Fibroblast of lung (primary cell): ENCODE measurements around the gene FHL3. TPM values are rescaled to one million over a fixed set of nuclear protein-coding genes. Genes with fewer than 3 reads are reported as not detected.

Source experiments
- DNase-seq, 2 donors: peaks; one replicate each; pipeline versions ENCODE4 v3.0.0 to v3.0.0-alpha.2; 2010; ENCODE audit warnings: low read depth in 2 of 2
- H2AFZ ChIP-seq: 2 replicates; pipeline ENCODE4 v1.5.1; 2012; ENCODE audit warnings: low read length, control low read depth, inconsistent platforms
- H3K27ac ChIP-seq: 2 replicates; pipeline ENCODE4 v1.5.1; 2011; ENCODE audit warnings: low read length, control low read depth; ENCODE audit not compliant: insufficient read depth
- H3K27me3 ChIP-seq: 2 replicates; pipeline ENCODE4 v1.5.1; 2011; ENCODE audit warnings: mild to moderate bottlenecking, low read length; ENCODE audit not compliant: control insufficient read depth, insufficient read depth
- H3K36me3 ChIP-seq: 2 replicates; pipeline ENCODE4 v1.5.1; 2011; ENCODE audit warnings: low read length; ENCODE audit not compliant: control insufficient read depth, insufficient read depth
- H3K4me1 ChIP-seq: 2 replicates; pipeline ENCODE4 v1.5.1; 2011; ENCODE audit warnings: low read length; ENCODE audit not compliant: control insufficient read depth, insufficient read depth; ENCODE audit errors: extremely low read depth
- H3K4me2 ChIP-seq: 2 replicates; pipeline ENCODE4 v1.5.1; 2011; ENCODE audit warnings: low read length, control low read depth; ENCODE audit not compliant: insufficient read depth; ENCODE audit errors: extremely low read depth
- H3K4me3 ChIP-seq, 4 experiments: fragments of 200-600 bp in 1 of 4; sonication (generic) in 1 of 4; replicated peaks in 1 of 4; 2 replicates each; pipeline ENCODE4 v1.5.1; 2011 to 2016; ENCODE audit warnings: low read length in 4 of 4, low read depth in 3 of 4, mild to moderate bottlenecking in 3 of 4, control low read depth in 2 of 4, inconsistent platforms in 1 of 4, mixed read lengths in 1 of 4; ENCODE audit not compliant: insufficient read depth in 1 of 4; ENCODE audit errors: control extremely low read depth in 1 of 4
- H3K79me2 ChIP-seq: 2 replicates; pipeline ENCODE4 v1.5.1; 2012; ENCODE audit warnings: mild to moderate bottlenecking, low read length, inconsistent platforms; ENCODE audit not compliant: control insufficient read depth, insufficient read depth
- H3K9ac ChIP-seq: 2 replicates; pipeline ENCODE4 v1.5.1; 2011; ENCODE audit warnings: mild to moderate bottlenecking, low read length, control low read depth; ENCODE audit not compliant: insufficient read depth
- H3K9me3 ChIP-seq: 2 replicates; pipeline ENCODE4 v1.5.1; 2012; ENCODE audit warnings: low read depth, low read length; ENCODE audit not compliant: control insufficient read depth, insufficient read depth
- H4K20me1 ChIP-seq: 2 replicates; pipeline ENCODE4 v1.5.1; 2011; ENCODE audit warnings: low read length; ENCODE audit not compliant: control insufficient read depth, insufficient read depth; ENCODE audit errors: extremely low read depth
- EZH2 ChIP-seq: IDR thresholded peaks from 2 replicates; pipeline ENCODE4 v1.5.1; 2012; ENCODE audit warnings: low read length, control low read depth, mild to moderate bottlenecking; ENCODE audit errors: missing control alignments
- polyA plus RNA-seq, 2 donors: library from polyadenylated mRNA; depleted of rRNA in 1 of 2; stranded (reverse) in 1 of 2; unstranded in 1 of 2; fragments of >200 nt; gene quantifications; 2 replicates each; pipeline ENCODE4 v1.2.1, GENCODE V29; 2011 to 2012; ENCODE audit warnings: missing spikeins in 1 of 2
- total RNA-seq: library from RNA; depleted of rRNA; stranded (reverse); fragments of >200 nt; gene quantifications from 2 replicates; pipeline ENCODE4 v1.2.1, GENCODE V29; 2014
- TF ChIP-seq, protein P1 (sequence below), 2 donors: IDR thresholded peaks in 1 of 2; conservative IDR thresholded peaks in 1 of 2; 1 replicate in 1 of 2; 2 replicates in 1 of 2; pipeline ENCODE4 v1.5.1; 2011 to 2012; ENCODE audit warnings: low read length in 2 of 2, control low read depth in 1 of 2, inconsistent platforms in 1 of 2, low read depth in 1 of 2, mild to moderate bottlenecking in 1 of 2

FHL3 gene
- total and polyA plus RNA-seq, 2 donors (not counting 1 experiment from before 2014, with no cell fraction given): 13.9 to 25.0 TPM

DNA sequence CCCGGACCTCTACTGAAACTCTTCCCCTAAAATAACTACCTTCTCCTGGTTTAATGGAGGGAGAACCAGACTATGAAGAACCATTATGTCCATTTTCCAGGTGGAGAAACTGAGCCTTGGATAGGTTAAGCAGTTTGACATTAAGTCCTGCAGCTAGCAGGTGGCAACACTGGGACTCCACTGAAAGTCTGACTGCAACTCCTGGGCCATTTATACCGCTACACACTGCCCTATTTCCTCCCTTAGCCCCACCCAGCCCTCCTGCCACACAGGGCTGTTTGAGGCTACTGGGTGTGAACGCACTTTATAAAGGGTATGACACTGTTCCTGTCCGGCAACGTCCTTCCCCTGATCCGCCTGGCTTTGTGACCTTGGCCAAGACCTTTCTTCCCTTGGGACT, 58.0 kb downstream of the FHL3 start:
- peak overlapping the region; percentile 68 for H2AFZ ChIP-seq
- no peaks in the 10 kb centered on the region for H3K9me3 ChIP-seq
- peak overlapping the region in 2 of 4 experiments; percentile 76 to 88 for H3K4me3 ChIP-seq
- H3K4me1 ChIP-seq: peaks cover 14% of the 10 kb centered on the region
- H3K36me3 ChIP-seq: peaks cover 4% of the 10 kb centered on the region
- no peak for DNase-seq
- peak overlapping the region; percentile 99 for H3K27ac ChIP-seq
- no peak overlapping the region for H3K9ac ChIP-seq
- H4K20me1 ChIP-seq: no peaks in the 10 kb centered on the region
- peak overlapping the region; percentile 48 for H3K4me2 ChIP-seq
- TF ChIP-seq, protein P1, sequence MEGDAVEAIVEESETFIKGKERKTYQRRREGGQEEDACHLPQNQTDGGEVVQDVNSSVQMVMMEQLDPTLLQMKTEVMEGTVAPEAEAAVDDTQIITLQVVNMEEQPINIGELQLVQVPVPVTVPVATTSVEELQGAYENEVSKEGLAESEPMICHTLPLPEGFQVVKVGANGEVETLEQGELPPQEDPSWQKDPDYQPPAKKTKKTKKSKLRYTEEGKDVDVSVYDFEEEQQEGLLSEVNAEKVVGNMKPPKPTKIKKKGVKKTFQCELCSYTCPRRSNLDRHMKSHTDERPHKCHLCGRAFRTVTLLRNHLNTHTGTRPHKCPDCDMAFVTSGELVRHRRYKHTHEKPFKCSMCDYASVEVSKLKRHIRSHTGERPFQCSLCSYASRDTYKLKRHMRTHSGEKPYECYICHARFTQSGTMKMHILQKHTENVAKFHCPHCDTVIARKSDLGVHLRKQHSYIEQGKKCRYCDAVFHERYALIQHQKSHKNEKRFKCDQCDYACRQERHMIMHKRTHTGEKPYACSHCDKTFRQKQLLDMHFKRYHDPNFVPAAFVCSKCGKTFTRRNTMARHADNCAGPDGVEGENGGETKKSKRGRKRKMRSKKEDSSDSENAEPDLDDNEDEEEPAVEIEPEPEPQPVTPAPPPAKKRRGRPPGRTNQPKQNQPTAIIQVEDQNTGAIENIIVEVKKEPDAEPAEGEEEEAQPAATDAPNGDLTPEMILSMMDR (conservative IDR thresholded peaks at IDR 0.05 in 1 of 2, IDR thresholded peaks at IDR 0.05 in 1 of 2; ENCODE audit: low read depth in 1 of 2, low read length in 2 of 2): no peak
- TF ChIP-seq EZH2: no peak
- H3K79me2 ChIP-seq: no peaks in the 10 kb centered on the region
- H3K27me3 ChIP-seq: no peaks in the 10 kb centered on the region

Other genes starting within 250 kb of the FHL3 start
- gene EPHA10, start 240.4 kb downstream of the FHL3 start, total RNA-seq: under 0.01 TPM in 2 replicates
- gene EPHA10, start 240.4 kb downstream of the FHL3 start, polyA plus RNA-seq: not detected in 2 replicates
- gene MANEAL, start 211.7 kb downstream of the FHL3 start, total RNA-seq: 0.26 and 0.50 TPM in 2 replicates
- 0.44 and 0.79 TPM in 2 replicates for gene MANEAL, start 211.7 kb downstream of the FHL3 start, polyA plus RNA-seq
- gene C1orf122, start 197.7 kb downstream of the FHL3 start, total RNA-seq: 24.7 and 28.1 TPM in 2 replicates
- 14.3 and 14.8 TPM in 2 replicates for gene C1orf122, start 197.7 kb downstream of the FHL3 start, polyA plus RNA-seq
- gene YRDC, start 197.3 kb downstream of the FHL3 start, total RNA-seq: 12.6 and 14.0 TPM in 2 replicates
- gene YRDC, start 197.3 kb downstream of the FHL3 start, polyA plus RNA-seq: 9.9 and 15.9 TPM in 2 replicates
- 3.1 and 4.5 TPM in 2 replicates for gene MTF1, start 145.9 kb downstream of the FHL3 start, total RNA-seq
- 8.4 and 8.8 TPM in 2 replicates for gene MTF1, start 145.9 kb downstream of the FHL3 start, polyA plus RNA-seq
- 42.1 and 55.0 TPM in 2 replicates for gene INPP5B, start 58.5 kb downstream of the FHL3 start, total RNA-seq
- gene INPP5B, start 58.5 kb downstream of the FHL3 start, polyA plus RNA-seq: 18.8 and 23.6 TPM in 2 replicates
- 72.3 and 97.8 TPM in 2 replicates for gene SF3A3, start 15.5 kb downstream of the FHL3 start, total RNA-seq
- gene SF3A3, start 15.5 kb downstream of the FHL3 start, polyA plus RNA-seq: 60.3 and 62.4 TPM in 2 replicates
- gene UTP11, start 7.2 kb upstream of the FHL3 start, total RNA-seq: 34.8 and 39.5 TPM in 2 replicates
- 56.5 and 63.7 TPM in 2 replicates for gene UTP11, start 7.2 kb upstream of the FHL3 start, polyA plus RNA-seq
- gene POU3F1, start 41.3 kb upstream of the FHL3 start, total RNA-seq: under 0.01 TPM in 1 of 2 replicates, not detected in the other
- gene POU3F1, start 41.3 kb upstream of the FHL3 start, polyA plus RNA-seq: not detected in 2 replicates